Pancreas (tissue), 10 donors: ENCODE results near the gene NEK6. TPM values are rescaled to one million over a fixed set of nuclear protein-coding genes. Genes with fewer than 3 reads are reported as not detected.
"Not testable (repeated sequence)": the region's sequence is repeated elsewhere in the genome, so short reads cannot be mapped to it uniquely, and the experiment has no call there.

Experiments used
- ATAC-seq, 4 donors: fragments of 200-7000 bp; cut with Tn5 transposase; one replicate each; pipeline versions ENCODE4 v1.8.0 to v1.9.1; 2020; ENCODE audit warnings: mild to moderate bottlenecking in 4 of 4, moderate library complexity in 4 of 4
- DNase-seq, 6 donors: peaks; one replicate each; pipeline ENCODE4 v3.0.0-alpha.2; 2020
- FAIRE-seq: peaks from 2 replicates; lab custom pipeline; 2012; peaks lifted over from hg19 to GRCh38; lab: Jason Lieb, UNC
- H3K27ac ChIP-seq, 4 donors: fragments of 200-600 bp; sonication (generic); 1 replicate in 3 of 4; 2 replicates in 1 of 4; pipeline versions ENCODE4 v1.5.0 to v1.8.0; 2020
- H3K27me3 ChIP-seq, 4 donors: fragments of 200-600 bp; one replicate each; pipeline ENCODE4 v1.8.0; 2021
- H3K36me3 ChIP-seq, 3 donors: fragments of 200-600 bp; sonication (generic) in 1 of 3; one replicate each; pipeline versions ENCODE4 v1.5.0 to v1.8.0; 2020 to 2021
- H3K4me1 ChIP-seq, 3 donors: fragments of 200-600 bp; one replicate each; pipeline ENCODE4 v1.8.0; 2021
- H3K4me3 ChIP-seq, 4 donors: fragments of 200-600 bp; sonication (generic) in 2 of 4; one replicate each; pipeline versions ENCODE4 v1.5.0 to v1.8.0; 2020 to 2021
- H3K9me3 ChIP-seq, 4 donors: fragments of 200-600 bp; one replicate each; pipeline ENCODE4 v1.8.0; 2021
- CTCF ChIP-seq, 4 donors: fragments of 200-600 bp; sonication (generic) in 3 of 4; IDR thresholded peaks; one replicate each; pipeline versions ENCODE4 v1.5.0 to v1.8.0; 2021; ENCODE audit warnings: antibody characterized with exemption in 4 of 4
- WGBS, 2 donors: extraction: QIAGEN DNeasy Blood & Tissue Kit; methylation state at CpG; one replicate each; pipeline ENCODE4 v1.1.7; 2013; 5-methylcytosine and 5-hydroxymethylcytosine counted together
- intact Hi-C, 3 donors: fragments of 100-400 bp; cut with DNase I; formaldehyde crosslinking; loops; one replicate each; pipeline versions ENCODE4 v1.11.1 to v1.14.2; 2022
- polyA plus RNA-seq, 2 donors: library from polyadenylated mRNA; stranded (reverse); fragments of 200-250 nt; gene quantifications; one replicate each; pipeline ENCODE4 v1.2.3, GENCODE V29; 2013
- total RNA-seq, 6 donors: library from RNA; stranded (reverse); fragmentation: NEBNext Ultra II Directional in 4 of 6; extraction: Animal tissue kit (Norgen Biotek cat#: 25700) in 4 of 6; gene quantifications; one replicate each; pipeline versions ENCODE4 v1.2.1 to v1.2.4, GENCODE V29; 2021 to 2023
- donor health status: healthy with polysubstance abuse.
- donor health status: DM: no; HTN: no; CAD: no; lungs with moderate emphysema.
- donor health status: DM: no; HTN: no; CAD: no.
- donor health status: control.
- donor health status: control.
- donor health status: Bipolar disorder and iron deficiency.
- donor health status: DM: yes; HTN: yes; CAD: no.
- donor health status: DM: no; HTN: no; CAD: no.
- donor health status: DM: no; HTN: no; CAD: no.
- donor health status: DM: yes; HTN: yes; CAD: no.

NEK6 gene
- total and polyA plus RNA-seq, 8 donors, result 7.8 to 67.0 (median 29.7) TPM

- Histone ChIP-seq H3K27ac (no peak overlapping the region), H3K4me3 (no peak overlapping the region), H3K36me3 (no peaks in the 10 kb centered on the region), H3K9me3 (no peaks in the 10 kb centered on the region), H3K27me3 (no peaks in the 10 kb centered on the region), H3K4me1 (peaks cover 0 to 5% (median 0%) of the 10 kb centered on the region in 3 donors)
- TF ChIP-seq CTCF (IDR thresholded peaks at IDR 0.05), result no peak
- FAIRE-seq (no peak), ATAC-seq (no peak), DNase-seq (no peak)
- 82 to 87% methylated on average over 5 of the region's 5 CpGs for WGBS, 2 donors
- intact Hi-C loops, result no loop called here
Measured at GRCh38 chr9:124238546-124239140, 19.1 kb upstream of the NEK6 start.

GRCh38 chr9:124239249-124240073 lies 18.3 kb upstream of the NEK6 start:
- no peak for TF ChIP-seq CTCF (IDR thresholded peaks at IDR 0.05)
- no peak for FAIRE-seq
- H3K9me3 ChIP-seq, result no peaks in the 10 kb centered on the region
- peak in 2 of 4 donors; percentile 55 to 77 for ATAC-seq
- peak overlapping the region in 1 of 4 donors; percentile 44 for H3K27ac ChIP-seq
- peak in 1 of 6 donors; percentile 25 for DNase-seq
- H3K4me3 ChIP-seq, result no peak overlapping the region
- intact Hi-C loops, result no loop called here
- H3K27me3 ChIP-seq, result no peaks in the 10 kb centered on the region
- peaks cover 0 to 5% (median 0%) of the 10 kb centered on the region in 3 donors for H3K4me1 ChIP-seq
- no peaks in the 10 kb centered on the region for H3K36me3 ChIP-seq
- WGBS, 2 donors, result 82 to 84% methylated on average over 7 of the region's 7 CpGs

GRCh38 chr9:124242331-124243194 lies 15.2 kb upstream of the NEK6 start:
- H3K4me1 ChIP-seq, result peaks cover 0 to 5% (median 0%) of the 10 kb centered on the region in 3 donors
- FAIRE-seq, result no peak
- intact Hi-C loops, result no loop called here
- peak overlapping the region in 1 of 4 donors; percentile 5 for H3K4me3 ChIP-seq
- H3K27me3 ChIP-seq, result no peaks in the 10 kb centered on the region
- 51 to 52% methylated on average over 24 of the region's 24 CpGs for WGBS, 2 donors
- peak in 1 of 6 donors; percentile 35 for DNase-seq
- ATAC-seq, result peak in 3 of 4 donors; percentile 58 to 76 (median 69)
- no peaks in the 10 kb centered on the region for H3K36me3 ChIP-seq
- TF ChIP-seq CTCF (IDR thresholded peaks at IDR 0.05), result no peak
- peak overlapping the region in 3 of 4 donors; percentile 16 to 52 (median 47) for H3K27ac ChIP-seq
- no peaks in the 10 kb centered on the region for H3K9me3 ChIP-seq

GRCh38 chr9:124247393-124247792 lies 10.4 kb upstream of the NEK6 start:
- H3K27me3 ChIP-seq, H3K4me1 ChIP-seq, H3K4me3 ChIP-seq, DNase-seq, H3K36me3 ChIP-seq, intact Hi-C loops, H3K9me3 ChIP-seq, FAIRE-seq, ATAC-seq, H3K27ac ChIP-seq: not testable (repeated sequence)
- WGBS, 2 donors, result 85 to 92% methylated on average over 5 of the region's 5 CpGs

- H3K4me1 ChIP-seq, result no peaks in the 10 kb centered on the region
- WGBS, 2 donors, result 80 to 87% methylated on average over 3 of the region's 3 CpGs
- intact Hi-C loops, result no loop called here
Measured at GRCh38 chr9:124248066-124248465, 9.7 kb upstream of the NEK6 start.

More at GRCh38 chr9:124248066-124248465, 9.7 kb upstream of the NEK6 start:
- no peak overlapping the region for H3K27ac ChIP-seq
- H3K36me3 ChIP-seq, result no peaks in the 10 kb centered on the region
- no peak for TF ChIP-seq CTCF (IDR thresholded peaks at IDR 0.05)
- DNase-seq (peak in 2 of 6 donors; percentile 50 to 60), ATAC-seq (peak in 2 of 4 donors; percentile 9 to 34), FAIRE-seq (no peak)
- no peaks in the 10 kb centered on the region for H3K9me3 ChIP-seq
- no peak overlapping the region for H3K4me3 ChIP-seq
- no peaks in the 10 kb centered on the region for H3K27me3 ChIP-seq
